Spleen (tissue), 11 donors: ENCODE data around the gene TMEM139. TPM values are rescaled to one million over a fixed set of nuclear protein-coding genes. Genes with fewer than 3 reads are reported as not detected.
A peak's percentile ranks its signal among the peaks of the same experiment; 100 is the strongest.

ENCODE experiments used
- DNase-seq: peaks from one replicate; pipeline ENCODE4 v3.0.0-alpha.2; 2020
- H3K27ac ChIP-seq, 8 donors: fragments of 200-600 bp; sonication (generic) in 7 of 8; 1 replicate in 4 of 8; 2 replicates in 4 of 8; pipeline versions ENCODE4 v1.5.0 to v1.8.0; 2016 to 2021; ENCODE audit warnings: inconsistent platforms in 4 of 8, mild to moderate bottlenecking in 4 of 8, moderate library complexity in 1 of 8
- H3K27me3 ChIP-seq, 7 donors: fragments of 200-600 bp; sonication (generic) in 6 of 7; replicated peaks in 1 of 7; 1 replicate in 4 of 7; 2 replicates in 3 of 7; pipeline versions ENCODE4 v1.5.0 to v1.8.0; 2016 to 2021; ENCODE audit warnings: inconsistent platforms in 3 of 7, mild to moderate bottlenecking in 1 of 7
- H3K36me3 ChIP-seq, 6 donors: fragments of 200-600 bp; sonication (generic) in 5 of 6; 1 replicate in 4 of 6; 2 replicates in 2 of 6; pipeline versions ENCODE4 v1.5.0 to v1.8.0; 2016 to 2021; ENCODE audit warnings: inconsistent platforms in 2 of 6
- H3K4me1 ChIP-seq, 6 donors: fragments of 200-600 bp; sonication (generic) in 5 of 6; 1 replicate in 3 of 6; 2 replicates in 3 of 6; pipeline versions ENCODE4 v1.5.0 to v1.8.0; 2016 to 2021; ENCODE audit warnings: inconsistent platforms in 3 of 6
- H3K4me3 ChIP-seq, 8 donors: fragments of 200-600 bp; sonication (generic) in 7 of 8; 1 replicate in 4 of 8; 2 replicates in 4 of 8; pipeline versions ENCODE4 v1.5.0 to v1.8.0; 2016 to 2021; ENCODE audit warnings: inconsistent platforms in 4 of 8, mild to moderate bottlenecking in 4 of 8, moderate library complexity in 2 of 8
- H3K9me3 ChIP-seq, 8 donors: fragments of 200-600 bp; sonication (generic) in 7 of 8; 1 replicate in 4 of 8; 2 replicates in 4 of 8; pipeline versions ENCODE4 v1.5.0 to v1.8.0; 2016 to 2021; ENCODE audit warnings: inconsistent platforms in 4 of 8
- POLR2A ChIP-seq, 3 donors: fragments of 450-650 bp; IDR thresholded peaks; one replicate each; pipeline ENCODE4 v1.5.1; 2017; ENCODE audit warnings: antibody characterized with exemption in 3 of 3, mild to moderate bottlenecking in 1 of 3
- POLR2AphosphoS5 ChIP-seq, 3 donors: sonication (generic); formaldehyde crosslinking; IDR thresholded peaks; one replicate each; pipeline ENCODE4 v1.5.1; 2017; ENCODE audit warnings: antibody characterized with exemption in 3 of 3
- WGBS, 5 donors: extraction: QIAGEN DNeasy Blood & Tissue Kit in 3 of 5; methylation state at CpG; one replicate each; pipeline versions ENCODE4 v1.1.5 to v1.1.7; 2013 to 2018; 5-methylcytosine and 5-hydroxymethylcytosine counted together
- intact Hi-C: fragments of 100-400 bp; cut with DNase I; formaldehyde crosslinking; loops from one replicate; pipeline ENCODE4 v1.15.0; 2023; ENCODE audit warnings: low total_unique reads
- polyA plus RNA-seq, 3 donors: library from polyadenylated mRNA; stranded (reverse); fragments of 200-250 nt; gene quantifications; one replicate each; pipeline ENCODE4 v1.2.1, GENCODE V29; 2013
- total RNA-seq, 7 donors: library from RNA; depleted of rRNA in 3 of 7; stranded (reverse); fragments of >200 nt in 3 of 7; fragmentation: NEBNext Ultra II Directional in 4 of 7; extraction: Animal tissue kit (Norgen Biotek cat#: 25700) in 4 of 7; gene quantifications; one replicate each; pipeline versions ENCODE4 v1.1.0 to v1.2.1, GENCODE V29; 2016 to 2021
- TF ChIP-seq, protein P1 (sequence below), 11 experiments: fragments of 200-600 bp in 7 of 11; fragments of 450-650 bp in 4 of 11; sonication (generic) in 4 of 11; IDR thresholded peaks in 8 of 11; conservative IDR thresholded peaks in 3 of 11; 1 replicate in 7 of 11; 2 replicates in 4 of 11; pipeline versions ENCODE4 v1.4.0 to v1.8.0; 2016 to 2021; ENCODE audit warnings: antibody characterized with exemption in 11 of 11, inconsistent platforms in 4 of 11, mild to moderate bottlenecking in 1 of 11
- donor health status: healthy with polysubstance abuse.
- donor health status: DM: no; HTN: no; CAD: no; lungs with moderate emphysema.
- donor health status: DM: no; HTN: no; CAD: no.
- donor health status: Bipolar disorder and iron deficiency.
- donor health status: healthy.
- donor health status: DM: no; HTN: no; CAD: no.
- donor health status: DM: yes; HTN: yes; CAD: no.

TMEM139 gene
- total and polyA plus RNA-seq, 10 donors = 0.52 to 2.3 (median 1.1) TPM

DNA sequence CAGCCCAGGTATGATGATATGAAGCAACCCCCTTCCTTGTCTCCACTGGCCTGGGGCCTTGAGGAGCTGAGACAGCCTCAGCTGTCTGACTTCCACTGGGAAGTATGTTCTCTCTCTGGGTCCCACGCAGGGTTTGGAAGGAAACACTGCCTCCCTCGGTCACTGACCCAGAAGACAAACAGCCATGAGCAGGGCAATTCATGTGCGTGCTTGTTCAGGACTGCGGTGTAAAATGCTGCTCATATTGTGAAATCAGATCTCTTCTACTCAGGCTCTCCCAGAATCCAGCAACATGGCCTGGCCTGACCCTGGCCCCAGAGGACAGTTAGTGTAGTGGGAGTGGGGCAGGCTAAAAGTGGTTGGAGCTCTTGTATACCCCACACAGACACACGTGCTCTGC lies 33.9 kb downstream of the TMEM139 start:
- peaks cover 0 to 35% (median 5%) of the 10 kb centered on the region in 6 donors for H3K4me1 ChIP-seq
- no peaks in the 10 kb centered on the region for H3K27me3 ChIP-seq
- TF ChIP-seq POLR2A (IDR thresholded peaks at IDR 0.05) (no peak), POLR2AphosphoS5 (IDR thresholded peaks at IDR 0.05) (peak in 1 of 3 donors; percentile 45)
- TF ChIP-seq, protein P1, sequence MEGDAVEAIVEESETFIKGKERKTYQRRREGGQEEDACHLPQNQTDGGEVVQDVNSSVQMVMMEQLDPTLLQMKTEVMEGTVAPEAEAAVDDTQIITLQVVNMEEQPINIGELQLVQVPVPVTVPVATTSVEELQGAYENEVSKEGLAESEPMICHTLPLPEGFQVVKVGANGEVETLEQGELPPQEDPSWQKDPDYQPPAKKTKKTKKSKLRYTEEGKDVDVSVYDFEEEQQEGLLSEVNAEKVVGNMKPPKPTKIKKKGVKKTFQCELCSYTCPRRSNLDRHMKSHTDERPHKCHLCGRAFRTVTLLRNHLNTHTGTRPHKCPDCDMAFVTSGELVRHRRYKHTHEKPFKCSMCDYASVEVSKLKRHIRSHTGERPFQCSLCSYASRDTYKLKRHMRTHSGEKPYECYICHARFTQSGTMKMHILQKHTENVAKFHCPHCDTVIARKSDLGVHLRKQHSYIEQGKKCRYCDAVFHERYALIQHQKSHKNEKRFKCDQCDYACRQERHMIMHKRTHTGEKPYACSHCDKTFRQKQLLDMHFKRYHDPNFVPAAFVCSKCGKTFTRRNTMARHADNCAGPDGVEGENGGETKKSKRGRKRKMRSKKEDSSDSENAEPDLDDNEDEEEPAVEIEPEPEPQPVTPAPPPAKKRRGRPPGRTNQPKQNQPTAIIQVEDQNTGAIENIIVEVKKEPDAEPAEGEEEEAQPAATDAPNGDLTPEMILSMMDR (IDR thresholded peaks at IDR 0.05 in 8 of 11, conservative IDR thresholded peaks at IDR 0.05 in 3 of 11) = peak in 1 of 11 experiments; percentile 22
- no peak for DNase-seq
- intact Hi-C loops = loop anchor here (10.0 kb wide), 1 partner anchor 86 kb away; the partner anchor contains the start of gene EPHA1
- H3K36me3 ChIP-seq = no peaks in the 10 kb centered on the region
- 66 to 79% (median 69%) methylated on average over 5 of the region's 5 CpGs for WGBS, 5 donors
- no peak overlapping the region for H3K4me3 ChIP-seq
- H3K27ac ChIP-seq = peak overlapping the region in 1 of 8 donors; percentile 9
- H3K9me3 ChIP-seq = no peaks in the 10 kb centered on the region

DNA sequence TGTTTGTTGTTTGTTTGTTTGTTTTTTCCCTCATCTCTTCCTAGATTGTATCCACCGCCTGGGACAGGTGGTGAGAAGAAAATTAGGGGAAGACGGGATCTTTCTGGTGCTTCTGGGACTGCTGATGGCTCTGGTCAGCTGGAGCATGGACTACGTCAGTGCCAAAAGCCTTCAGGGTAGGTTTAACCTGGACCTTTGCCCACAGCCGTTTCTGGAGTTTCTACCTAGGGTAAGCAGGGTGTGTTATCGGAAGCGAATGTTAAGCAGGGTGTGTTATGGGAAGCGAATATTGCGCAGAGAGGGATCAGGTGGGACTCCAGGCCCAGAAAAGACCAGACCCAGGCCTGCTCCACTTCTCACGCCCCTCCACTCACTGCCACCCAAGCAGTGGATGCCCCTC lies 35.9 kb downstream of the TMEM139 start:
- intact Hi-C loops = no loop called here
- no peaks in the 10 kb centered on the region for H3K9me3 ChIP-seq
- TF ChIP-seq, protein P1 (IDR thresholded peaks at IDR 0.05 in 8 of 11, conservative IDR thresholded peaks at IDR 0.05 in 3 of 11) = no peak
- TF ChIP-seq POLR2AphosphoS5 (IDR thresholded peaks at IDR 0.05) (no peak), POLR2A (IDR thresholded peaks at IDR 0.05) (no peak)
- no peaks in the 10 kb centered on the region for H3K36me3 ChIP-seq
- WGBS, 5 donors = 77 to 83% (median 80%) methylated on average over 8 to 9 of the region's 9 CpGs
- H3K4me1 ChIP-seq = peaks cover 0 to 40% (median 10%) of the 10 kb centered on the region in 6 donors
- H3K27me3 ChIP-seq = no peaks in the 10 kb centered on the region
- no peak for DNase-seq
- no peak overlapping the region for H3K4me3 ChIP-seq
- H3K27ac ChIP-seq = no peak overlapping the region

DNA sequence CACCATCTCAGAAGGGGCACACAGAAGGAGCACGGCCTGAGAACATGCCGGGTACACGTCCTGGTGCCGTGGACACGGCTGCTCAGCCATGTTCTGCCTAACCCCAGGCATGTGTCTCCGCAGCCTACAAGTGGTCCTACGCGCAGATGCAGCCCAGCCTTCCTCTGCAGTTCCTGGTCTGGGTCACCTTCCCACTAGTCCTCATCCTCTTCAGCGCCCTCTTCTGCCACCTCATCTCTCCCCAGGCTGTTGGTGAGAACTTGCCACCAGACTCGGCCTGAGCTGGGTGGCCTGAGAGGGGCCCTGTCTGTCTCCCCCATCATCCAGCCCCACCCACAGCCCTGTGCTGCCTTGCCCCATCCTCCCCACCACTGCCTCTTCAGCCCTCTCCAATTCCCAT lies 36.5 kb downstream of the TMEM139 start:
- no peak for TF ChIP-seq POLR2AphosphoS5 (IDR thresholded peaks at IDR 0.05)
- peaks cover 0 to 37% (median 10%) of the 10 kb centered on the region in 6 donors for H3K4me1 ChIP-seq
- no peaks in the 10 kb centered on the region for H3K27me3 ChIP-seq
- intact Hi-C loops = no loop called here
- 92 to 97% (median 95%) methylated on average over 10 of the region's 10 CpGs for WGBS, 5 donors
- H3K9me3 ChIP-seq = no peaks in the 10 kb centered on the region
- no peaks in the 10 kb centered on the region for H3K36me3 ChIP-seq
- no peak overlapping the region for H3K27ac ChIP-seq
- no peak for DNase-seq
- no peak overlapping the region for H3K4me3 ChIP-seq

DNA sequence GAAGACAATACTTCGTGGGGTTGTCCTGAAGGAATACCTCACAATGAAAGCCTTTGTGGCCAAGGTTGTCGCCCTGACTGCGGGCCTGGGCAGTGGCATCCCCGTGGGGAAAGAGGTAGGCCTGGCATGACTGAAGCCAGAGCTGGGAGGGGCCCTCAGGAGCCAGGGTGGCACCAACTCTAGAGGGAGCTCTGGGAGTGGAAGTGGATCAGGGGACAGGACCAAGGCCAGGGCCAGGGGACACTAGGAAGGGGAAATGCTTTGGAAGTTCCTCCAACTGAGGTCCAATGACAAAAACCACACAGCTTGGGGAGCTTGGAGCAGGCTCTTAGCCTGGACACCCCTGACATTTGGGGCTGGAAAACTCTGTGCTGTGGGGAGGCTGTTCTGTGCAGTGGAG lies 37.0 kb downstream of the TMEM139 start:
- 80 to 90% (median 86%) methylated on average over 4 of the region's 4 CpGs for WGBS, 5 donors
- intact Hi-C loops = no loop called here
- Histone ChIP-seq H3K36me3 (no peaks in the 10 kb centered on the region), H3K27ac (peak overlapping the region in 1 of 8 donors; percentile 21), H3K9me3 (no peaks in the 10 kb centered on the region), H3K4me3 (no peak overlapping the region), H3K27me3 (no peaks in the 10 kb centered on the region), H3K4me1 (peaks cover 0 to 33% (median 10%) of the 10 kb centered on the region in 6 donors)
- no peak for DNase-seq
- TF ChIP-seq POLR2AphosphoS5 (IDR thresholded peaks at IDR 0.05) (no peak), POLR2A (IDR thresholded peaks at IDR 0.05) (no peak)
- TF ChIP-seq, protein P1 (IDR thresholded peaks at IDR 0.05 in 8 of 11, conservative IDR thresholded peaks at IDR 0.05 in 3 of 11) = peak in 1 of 11 experiments; percentile 15
